ENCODE measurements around the gene GRIN2A.

Gene GRIN2A

DNA sequence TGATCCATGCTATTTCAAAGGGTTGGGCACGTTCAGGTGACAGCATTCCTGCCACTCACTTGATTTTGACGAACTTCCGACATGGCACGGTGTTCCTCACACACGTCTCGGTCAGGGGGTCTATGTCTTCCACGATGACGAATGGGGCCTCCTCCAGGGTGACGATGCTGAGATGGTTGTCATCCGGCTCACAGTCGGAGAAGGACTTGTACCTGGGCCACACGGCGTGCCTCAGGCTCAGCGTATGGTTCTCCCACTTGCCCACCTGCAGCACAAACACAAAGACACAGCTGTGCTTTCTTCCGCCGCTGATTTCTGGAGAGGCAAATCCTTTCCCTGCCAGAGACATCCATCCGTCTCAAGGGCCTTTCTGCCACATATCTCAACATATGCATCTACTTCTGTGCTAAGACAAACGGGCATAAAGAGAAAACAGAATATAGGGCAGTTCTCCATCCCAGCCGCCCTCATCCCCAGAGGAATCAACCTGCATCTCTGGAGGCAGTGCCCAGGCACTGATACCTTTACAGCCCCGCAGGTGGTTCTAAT is 332.5 kb downstream of the GRIN2A start:
- DNase-seq, result no peak

- no peak for DNase-seq
Measured at GRCh38 chr16:9847146-9847545, 335.1 kb downstream of the GRIN2A start.

DNA sequence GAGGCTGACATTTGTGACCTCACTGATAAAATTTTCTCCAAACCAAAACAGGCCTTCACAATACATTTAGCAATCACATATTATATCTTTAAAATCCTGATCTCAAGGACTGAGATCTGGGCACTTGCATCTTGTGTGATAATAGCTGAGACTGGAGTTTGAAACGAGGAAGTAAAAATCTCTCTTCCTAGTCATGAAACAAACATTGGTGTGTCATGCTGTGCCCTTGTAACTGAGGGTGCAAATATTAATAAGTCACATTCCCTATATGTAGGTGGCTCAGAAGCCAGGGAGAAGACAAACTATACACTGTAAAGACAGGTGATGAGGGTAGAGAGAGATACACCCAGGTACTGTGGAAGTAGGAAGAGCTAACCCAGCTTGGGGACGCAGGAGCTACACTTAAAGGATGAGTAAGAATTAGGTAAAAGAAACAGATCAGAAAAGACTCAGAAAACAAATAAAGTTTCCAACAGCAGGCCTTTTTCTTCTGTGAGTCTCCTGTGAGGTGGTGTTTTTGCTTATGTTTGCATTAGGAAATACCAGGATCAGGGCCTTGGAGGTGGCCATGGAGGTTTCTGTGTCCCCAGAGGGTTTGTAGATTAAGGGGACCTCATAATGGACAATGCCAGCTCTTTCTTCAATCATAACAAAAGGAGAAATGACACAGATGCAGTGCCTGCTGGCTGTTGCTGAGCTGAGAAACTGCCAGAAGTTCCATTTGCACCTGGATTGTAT is 335.7 kb downstream of the GRIN2A start:
- no peak for DNase-seq

- DNase-seq, result no peak
Measured at GRCh38 chr16:9845661-9846361, 336.4 kb downstream of the GRIN2A start.

- DNase-seq, result no peak
Measured at GRCh38 chr16:9844361-9844760, 337.9 kb downstream of the GRIN2A start.

- no peak for DNase-seq
Measured at GRCh38 chr16:9843424-9844018, 338.7 kb downstream of the GRIN2A start.

DNA sequence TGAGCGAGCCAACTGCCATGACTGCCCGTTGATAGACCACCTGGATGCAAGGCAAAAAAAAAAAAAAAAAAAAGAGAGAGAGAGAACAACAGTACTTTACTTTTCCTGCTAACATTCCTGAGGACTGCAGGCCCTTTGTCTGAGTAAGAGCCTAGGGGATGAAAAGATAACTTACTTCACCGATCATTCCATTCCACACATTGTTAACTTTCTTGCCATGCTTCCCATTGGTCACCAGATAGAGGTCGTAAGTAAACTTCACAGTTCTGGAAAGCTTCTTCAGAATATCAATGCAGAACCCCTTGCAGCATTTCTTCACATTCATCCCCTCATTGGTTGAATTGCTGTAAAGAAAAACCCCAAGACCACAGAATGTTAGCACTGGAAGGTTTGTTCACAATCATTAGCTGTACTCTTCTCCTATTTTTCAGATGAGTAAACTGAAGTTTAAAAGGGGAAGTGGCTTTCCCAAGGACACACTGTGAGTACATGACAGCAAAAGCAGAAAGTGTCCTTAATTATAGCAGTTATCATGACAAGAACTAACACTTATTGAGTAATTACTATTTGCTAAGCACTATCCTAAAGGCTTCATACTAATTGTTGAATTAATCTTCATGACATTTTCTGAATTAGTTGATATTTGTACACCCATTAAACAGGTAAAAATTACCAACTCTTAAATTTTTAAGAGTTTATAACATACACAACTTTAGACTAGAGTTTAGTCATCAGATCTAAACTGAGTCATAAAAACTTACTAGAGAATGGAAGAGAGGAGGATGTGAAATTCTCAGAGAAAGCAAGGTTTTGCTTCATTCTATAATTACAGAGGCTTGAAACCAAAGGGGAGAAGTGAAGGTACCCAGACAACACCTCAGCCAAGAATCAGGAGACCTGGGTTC is 341.2 kb downstream of the GRIN2A start:
- DNase-seq, result no peak

- no peak for DNase-seq
Measured at GRCh38 chr16:9837481-9837880, 344.7 kb downstream of the GRIN2A start.

GRCh38 chr16:9836118-9836736 is 346.0 kb downstream of the GRIN2A start:
- no peak for DNase-seq

- DNase-seq, result no peak
Measured at GRCh38 chr16:9827062-9827752, 355.0 kb downstream of the GRIN2A start.

- DNase-seq, result no peak
Measured at GRCh38 chr16:9826656-9827055, 355.6 kb downstream of the GRIN2A start.

- no peak for DNase-seq
Measured at GRCh38 chr16:9824200-9825068, 357.8 kb downstream of the GRIN2A start.

GRCh38 chr16:9823510-9823909 is 358.7 kb downstream of the GRIN2A start:
- no peak for DNase-seq

DNA sequence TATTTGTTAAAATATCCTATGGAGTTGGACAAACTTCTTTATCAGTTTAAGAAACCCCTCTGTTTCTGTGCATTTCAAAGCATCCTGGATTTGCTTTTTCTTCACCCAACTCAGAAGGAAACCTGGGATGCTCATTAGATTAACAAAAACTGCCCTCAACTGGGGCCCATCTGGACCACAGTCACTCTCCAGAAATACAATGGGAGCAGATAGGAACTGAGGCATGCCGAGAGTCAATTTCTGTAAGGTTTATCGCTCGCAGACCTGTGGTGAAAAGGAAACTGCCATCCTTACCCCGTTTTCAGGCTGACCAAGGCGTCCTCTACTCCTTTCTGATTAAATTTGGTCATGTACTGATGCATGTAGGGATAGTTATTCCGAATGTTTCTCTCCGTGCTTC is 360.3 kb downstream of the GRIN2A start:
- no peak for DNase-seq

- DNase-seq, result no peak
Measured at GRCh38 chr16:9821331-9821730, 360.9 kb downstream of the GRIN2A start.

- no peak for DNase-seq
Measured at GRCh38 chr16:9820476-9821246, 361.6 kb downstream of the GRIN2A start.

GRCh38 chr16:9818702-9819101 is 363.5 kb downstream of the GRIN2A start:
- no peak for DNase-seq

DNA sequence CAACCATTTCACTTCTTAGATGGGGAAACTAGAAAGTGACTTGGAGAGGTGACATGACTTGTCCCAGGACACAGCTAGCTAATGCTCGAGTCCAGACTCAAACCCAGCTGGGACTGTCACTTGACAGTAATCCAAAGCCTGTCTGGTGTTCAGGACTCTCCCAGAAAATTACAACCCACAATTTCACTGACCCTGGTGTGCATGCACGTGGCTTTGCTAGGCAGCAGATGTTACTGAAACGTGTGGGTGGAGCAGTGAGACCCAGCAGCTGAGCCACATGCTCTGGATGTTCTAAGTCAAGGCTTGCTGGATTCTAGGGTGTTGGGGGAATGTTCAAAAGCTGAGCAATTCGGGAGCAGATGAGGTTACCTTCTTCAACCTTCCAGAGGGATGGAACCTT is 364.6 kb downstream of the GRIN2A start:
- no peak for DNase-seq

- no peak for DNase-seq
Measured at GRCh38 chr16:9816644-9817043, 365.6 kb downstream of the GRIN2A start.

DNA sequence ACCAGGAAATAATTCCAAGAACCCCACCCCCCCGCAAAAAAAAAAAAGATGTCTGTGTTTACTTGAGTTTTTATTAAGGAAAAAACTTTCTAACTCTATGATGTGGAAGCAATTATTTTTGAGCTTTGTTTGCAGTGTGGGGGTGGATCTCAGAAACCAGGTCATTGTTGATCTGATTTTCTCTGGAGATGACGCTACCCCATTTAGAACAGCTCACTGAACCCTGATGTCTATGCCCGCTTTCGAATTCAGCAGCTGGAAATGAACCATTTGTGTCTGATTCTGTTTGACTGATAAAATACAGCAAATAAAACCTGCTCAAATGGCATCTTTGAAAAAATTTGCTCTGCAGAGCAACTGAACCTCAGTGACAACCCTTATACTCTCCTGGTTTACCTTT is 368.6 kb downstream of the GRIN2A start:
- no peak for DNase-seq
